ENCODE measurements around the gene MAPK7. TPM values are rescaled to one million over a fixed set of nuclear protein-coding genes. Genes with fewer than 3 reads are reported as not detected.

MAPK7 gene
- total and polyA plus RNA-seq, 8 donors = 19.8 to 33.8 (median 24.3) TPM

- H3K27ac ChIP-seq = no peak overlapping the region
- H3K9me3 ChIP-seq = no peaks in the 10 kb centered on the region
- ATAC-seq (no peak), DNase-seq (no peak)
- TF ChIP-seq CTCF (IDR thresholded peaks at IDR 0.05) = no peak
- peaks cover 0 to 45% of the 10 kb centered on the region in 2 donors for H3K4me1 ChIP-seq
- H3K4me3 ChIP-seq = no peak overlapping the region
- H3K36me3 ChIP-seq = no peaks in the 10 kb centered on the region
- intact Hi-C loops (cut with DNase I) = loop anchor here in 1 of 2 donors (10.0 kb wide), 1 partner anchor 72 kb away; no protein-coding TSS in a partner anchor
- H3K27me3 ChIP-seq = no peaks in the 10 kb centered on the region
Measured at GRCh38 chr17:19372866-19373504, 5.3 kb upstream of the MAPK7 start.

DNA sequence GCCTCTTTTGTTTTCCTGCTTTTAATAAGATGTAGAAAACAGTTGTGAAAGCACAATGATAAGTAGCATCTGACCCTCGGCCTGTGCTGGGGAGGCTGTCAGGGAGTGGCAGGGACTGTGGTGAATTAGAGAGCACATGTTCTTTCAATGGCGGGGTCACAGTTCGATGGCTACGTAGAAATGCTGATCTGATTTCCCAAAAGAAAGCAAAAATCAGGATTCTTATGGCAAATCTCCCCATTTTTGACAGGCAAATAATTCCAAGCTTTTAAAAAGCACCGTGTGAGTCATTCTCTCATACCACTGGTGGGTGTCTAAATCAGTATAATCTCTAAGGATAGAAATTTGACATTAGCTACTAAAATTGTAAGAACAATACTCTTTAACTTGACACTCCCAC lies 4.2 kb upstream of the MAPK7 start:
- Histone ChIP-seq H3K9me3 (no peaks in the 10 kb centered on the region), H3K4me3 (no peak overlapping the region), H3K27me3 (no peaks in the 10 kb centered on the region), H3K4me1 (peaks cover 4 to 50% of the 10 kb centered on the region in 2 donors), H3K36me3 (no peaks in the 10 kb centered on the region), H3K27ac (no peak overlapping the region)
- no peak for TF ChIP-seq CTCF (IDR thresholded peaks at IDR 0.05)
- DNase-seq (peak in 1 of 4 donors; percentile 28), ATAC-seq (no peak)
- intact Hi-C loops (cut with DNase I) = loop anchor here in 1 of 2 donors (10.0 kb wide), 1 partner anchor 71 kb away; no protein-coding TSS in a partner anchor

DNA sequence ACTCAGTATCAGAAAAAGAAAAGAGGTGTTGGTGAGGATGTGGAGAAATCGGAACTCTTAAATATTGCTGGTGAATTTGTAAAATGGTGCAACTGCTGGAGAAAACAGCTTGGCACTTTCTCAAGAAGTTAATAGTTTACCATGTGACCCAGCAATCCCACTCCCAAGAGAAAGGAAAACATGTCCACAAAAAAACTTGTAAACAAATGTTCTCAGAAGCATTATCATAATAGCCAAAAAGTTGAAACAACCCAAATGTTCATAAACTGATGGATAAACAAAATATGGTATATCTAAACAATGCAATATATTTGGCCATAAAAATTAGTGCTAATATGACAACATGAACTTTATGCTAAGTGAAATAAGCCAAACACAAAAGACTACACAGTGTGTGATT lies 2.6 kb upstream of the MAPK7 start:
- H3K36me3 ChIP-seq = peaks cover 0 to 14% of the 10 kb centered on the region in 2 donors
- DNase-seq (peak in 2 of 4 donors; percentile 72 to 84), ATAC-seq (no peak)
- no peak overlapping the region for H3K4me3 ChIP-seq
- no peaks in the 10 kb centered on the region for H3K27me3 ChIP-seq
- no peak overlapping the region for H3K27ac ChIP-seq
- intact Hi-C loops (cut with DNase I) = loop anchor here in 1 of 2 donors (10.0 kb wide), 1 partner anchor 69 kb away; no protein-coding TSS in a partner anchor
- peaks cover 10 to 47% of the 10 kb centered on the region in 2 donors for H3K4me1 ChIP-seq
- no peaks in the 10 kb centered on the region for H3K9me3 ChIP-seq
- TF ChIP-seq CTCF (IDR thresholded peaks at IDR 0.05) = no peak

- intact Hi-C loops (cut with DNase I) = loop anchor here in 1 of 2 donors (10.0 kb wide), 1 partner anchor 68 kb away; no protein-coding TSS in a partner anchor
- H3K36me3 ChIP-seq = peaks cover 0 to 25% of the 10 kb centered on the region in 2 donors
- H3K4me1 ChIP-seq = peaks cover 10 to 44% of the 10 kb centered on the region in 2 donors
- ATAC-seq (no peak), DNase-seq (peak in 1 of 4 donors; percentile 15)
- no peaks in the 10 kb centered on the region for H3K9me3 ChIP-seq
- H3K27me3 ChIP-seq = no peaks in the 10 kb centered on the region
- H3K27ac ChIP-seq = peak overlapping the region; percentile 95 to 98
- TF ChIP-seq CTCF (IDR thresholded peaks at IDR 0.05) = no peak
- H3K4me3 ChIP-seq = peak overlapping the region; percentile 69 to 81
Measured at GRCh38 chr17:19376811-19377210, 1.5 kb upstream of the MAPK7 start.

- ATAC-seq (peak; percentile 94), DNase-seq (peak; percentile 99 to 100 (median 99))
- no peak for TF ChIP-seq CTCF (IDR thresholded peaks at IDR 0.05)
- Histone ChIP-seq H3K4me3 (peak overlapping the region; percentile 81 to 91), H3K36me3 (peaks cover 0 to 35% of the 10 kb centered on the region in 2 donors), H3K4me1 (peaks cover 10 to 42% of the 10 kb centered on the region in 2 donors), H3K9me3 (no peaks in the 10 kb centered on the region), H3K27ac (peak overlapping the region; percentile 95 to 98), H3K27me3 (no peaks in the 10 kb centered on the region)
- intact Hi-C loops (cut with DNase I) = loop anchor here in 1 of 2 donors (10.0 kb wide), 1 partner anchor 67 kb away; no protein-coding TSS in a partner anchor
Measured at GRCh38 chr17:19377602-19378415, 489 bp upstream of the MAPK7 start.
